ENCODE data around the gene PCSK2. TPM values are rescaled to one million over a fixed set of nuclear protein-coding genes. Genes with fewer than 3 reads are reported as not detected.

The PCSK2 gene
- polyA plus RNA-seq, 1 donor from 2014 or later: 27.9 TPM

DNA sequence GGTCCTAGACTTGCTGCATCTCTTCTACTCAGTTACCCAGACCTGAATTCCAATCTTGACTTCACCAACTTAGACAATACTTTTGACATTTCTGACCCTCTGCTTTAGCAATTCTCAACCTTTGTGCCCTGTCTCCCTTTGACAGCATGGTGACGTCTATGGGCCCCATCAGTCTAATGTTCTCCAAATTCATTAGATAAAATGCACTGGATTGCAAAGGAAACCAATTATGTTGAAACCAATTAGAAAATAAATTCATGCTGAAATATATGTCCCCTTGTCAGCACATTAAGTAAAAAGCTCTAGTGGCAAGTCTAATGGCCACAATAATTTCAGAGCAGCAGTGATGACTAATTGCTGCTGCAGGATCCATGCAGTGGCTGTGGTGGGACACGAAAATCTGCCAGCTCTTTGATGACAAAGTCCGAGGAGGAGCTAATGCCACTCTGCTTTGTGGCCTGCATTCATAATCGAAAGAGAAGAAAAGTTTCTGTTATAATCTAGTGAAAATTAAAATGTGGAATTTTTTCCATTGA is 240.3 kb downstream of the PCSK2 start:
- Histone ChIP-seq H3K4me2 (ENCODE audit: low read length) (no peak overlapping the region), H3K9ac (ENCODE audit: low read length) (no peak overlapping the region), H3K27ac (ENCODE audit: low read length) (no peak overlapping the region), H3K79me2 (replicated peaks; ENCODE audit: insufficient read depth, low read length) (no peaks in the 10 kb centered on the region), H3K9me2 (ENCODE audit: insufficient read depth, low read length) (no peaks in the 10 kb centered on the region), H4K20me1 (ENCODE audit: insufficient read depth) (no peaks in the 10 kb centered on the region), H3K27me3 (ENCODE audit: insufficient read depth, low read depth, low read length) (no peaks in the 10 kb centered on the region), H3F3A (ENCODE audit: insufficient read depth, low read length, poor library complexity, severe bottlenecking) (no peaks in the 10 kb centered on the region), H3K4me3 (ENCODE audit: low read length) (no peak overlapping the region), H2AFZ (ENCODE audit: low read depth, low read length) (no peak overlapping the region), H3K9me3 (ENCODE audit: low read length) (no peaks in the 10 kb centered on the region), H3K36me3 (ENCODE audit: insufficient read depth, low read length) (peaks cover 13% of the 10 kb centered on the region)
- TF ChIP-seq EP300 (conservative IDR thresholded peaks at IDR 0.05; ENCODE audit: poor library complexity, severe bottlenecking) (no peak), MXI1 (conservative IDR thresholded peaks at IDR 0.05; ENCODE audit: poor library complexity, severe bottlenecking) (no peak), SMC3 (conservative IDR thresholded peaks at IDR 0.05; ENCODE audit: poor library complexity) (no peak), POLR2AphosphoS5 (IDR thresholded peaks at IDR 0.05) (no peak), EZH2 (IDR thresholded peaks at IDR 0.05; ENCODE audit: borderline replicate concordance, insufficient read depth, low read length, poor library complexity, severe bottlenecking) (no peak), TAF1 (IDR thresholded peaks at IDR 0.05; ENCODE audit: low read depth) (no peak), RAD21 (conservative IDR thresholded peaks at IDR 0.05) (no peak)
- TF ChIP-seq, protein P1, sequence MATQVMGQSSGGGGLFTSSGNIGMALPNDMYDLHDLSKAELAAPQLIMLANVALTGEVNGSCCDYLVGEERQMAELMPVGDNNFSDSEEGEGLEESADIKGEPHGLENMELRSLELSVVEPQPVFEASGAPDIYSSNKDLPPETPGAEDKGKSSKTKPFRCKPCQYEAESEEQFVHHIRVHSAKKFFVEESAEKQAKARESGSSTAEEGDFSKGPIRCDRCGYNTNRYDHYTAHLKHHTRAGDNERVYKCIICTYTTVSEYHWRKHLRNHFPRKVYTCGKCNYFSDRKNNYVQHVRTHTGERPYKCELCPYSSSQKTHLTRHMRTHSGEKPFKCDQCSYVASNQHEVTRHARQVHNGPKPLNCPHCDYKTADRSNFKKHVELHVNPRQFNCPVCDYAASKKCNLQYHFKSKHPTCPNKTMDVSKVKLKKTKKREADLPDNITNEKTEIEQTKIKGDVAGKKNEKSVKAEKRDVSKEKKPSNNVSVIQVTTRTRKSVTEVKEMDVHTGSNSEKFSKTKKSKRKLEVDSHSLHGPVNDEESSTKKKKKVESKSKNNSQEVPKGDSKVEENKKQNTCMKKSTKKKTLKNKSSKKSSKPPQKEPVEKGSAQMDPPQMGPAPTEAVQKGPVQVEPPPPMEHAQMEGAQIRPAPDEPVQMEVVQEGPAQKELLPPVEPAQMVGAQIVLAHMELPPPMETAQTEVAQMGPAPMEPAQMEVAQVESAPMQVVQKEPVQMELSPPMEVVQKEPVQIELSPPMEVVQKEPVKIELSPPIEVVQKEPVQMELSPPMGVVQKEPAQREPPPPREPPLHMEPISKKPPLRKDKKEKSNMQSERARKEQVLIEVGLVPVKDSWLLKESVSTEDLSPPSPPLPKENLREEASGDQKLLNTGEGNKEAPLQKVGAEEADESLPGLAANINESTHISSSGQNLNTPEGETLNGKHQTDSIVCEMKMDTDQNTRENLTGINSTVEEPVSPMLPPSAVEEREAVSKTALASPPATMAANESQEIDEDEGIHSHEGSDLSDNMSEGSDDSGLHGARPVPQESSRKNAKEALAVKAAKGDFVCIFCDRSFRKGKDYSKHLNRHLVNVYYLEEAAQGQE (IDR thresholded peaks at IDR 0.05; ENCODE audit: borderline replicate concordance): no peak
- TF ChIP-seq, protein P2, sequence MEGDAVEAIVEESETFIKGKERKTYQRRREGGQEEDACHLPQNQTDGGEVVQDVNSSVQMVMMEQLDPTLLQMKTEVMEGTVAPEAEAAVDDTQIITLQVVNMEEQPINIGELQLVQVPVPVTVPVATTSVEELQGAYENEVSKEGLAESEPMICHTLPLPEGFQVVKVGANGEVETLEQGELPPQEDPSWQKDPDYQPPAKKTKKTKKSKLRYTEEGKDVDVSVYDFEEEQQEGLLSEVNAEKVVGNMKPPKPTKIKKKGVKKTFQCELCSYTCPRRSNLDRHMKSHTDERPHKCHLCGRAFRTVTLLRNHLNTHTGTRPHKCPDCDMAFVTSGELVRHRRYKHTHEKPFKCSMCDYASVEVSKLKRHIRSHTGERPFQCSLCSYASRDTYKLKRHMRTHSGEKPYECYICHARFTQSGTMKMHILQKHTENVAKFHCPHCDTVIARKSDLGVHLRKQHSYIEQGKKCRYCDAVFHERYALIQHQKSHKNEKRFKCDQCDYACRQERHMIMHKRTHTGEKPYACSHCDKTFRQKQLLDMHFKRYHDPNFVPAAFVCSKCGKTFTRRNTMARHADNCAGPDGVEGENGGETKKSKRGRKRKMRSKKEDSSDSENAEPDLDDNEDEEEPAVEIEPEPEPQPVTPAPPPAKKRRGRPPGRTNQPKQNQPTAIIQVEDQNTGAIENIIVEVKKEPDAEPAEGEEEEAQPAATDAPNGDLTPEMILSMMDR (IDR thresholded peaks at IDR 0.05; ENCODE audit: poor library complexity, severe bottlenecking): no peak

DNA sequence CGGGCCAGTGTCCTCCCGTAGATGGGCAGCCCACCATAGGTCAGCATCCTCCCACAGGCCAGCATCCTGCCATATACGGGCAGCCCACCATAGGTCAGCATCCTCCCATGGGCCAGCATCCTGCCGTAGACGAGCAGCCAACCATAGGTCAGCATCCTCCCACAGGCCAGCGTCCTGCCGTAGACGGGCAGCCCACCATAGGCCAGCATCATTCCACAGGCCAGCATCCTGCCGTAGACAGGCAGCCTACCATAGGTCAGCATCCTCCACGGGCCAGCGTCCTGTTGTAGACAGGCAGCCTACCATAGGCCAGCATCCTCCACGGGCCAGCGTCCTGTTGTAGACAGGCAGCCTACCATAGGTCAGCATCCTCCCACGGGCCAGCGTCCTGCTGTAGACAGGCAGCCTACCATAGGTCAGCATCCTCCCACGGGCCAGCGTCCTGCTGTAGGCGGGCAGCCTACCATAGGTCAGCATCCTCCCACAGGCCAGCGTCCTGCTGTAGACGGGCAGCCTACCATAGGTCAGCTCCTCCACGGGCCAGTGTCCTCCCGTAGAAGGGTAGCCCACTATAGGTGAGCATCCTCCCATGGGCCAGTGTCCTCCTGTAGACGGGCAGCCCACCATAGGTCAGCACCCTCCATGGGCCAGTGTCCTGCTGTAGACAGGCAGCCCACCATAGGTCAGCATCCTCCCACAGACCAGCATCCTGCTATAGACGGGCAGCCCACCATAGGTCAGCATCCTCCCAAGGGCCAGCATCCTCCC is 241.4 kb downstream of the PCSK2 start:
- Histone ChIP-seq H3K4me3 (ENCODE audit: low read length) (no peak overlapping the region), H3K9me2 (ENCODE audit: insufficient read depth, low read length) (no peaks in the 10 kb centered on the region), H3F3A (ENCODE audit: insufficient read depth, low read length, poor library complexity, severe bottlenecking) (no peaks in the 10 kb centered on the region), H3K9ac (ENCODE audit: low read length) (no peak overlapping the region), H3K27me3 (ENCODE audit: insufficient read depth, low read depth, low read length) (no peaks in the 10 kb centered on the region), H3K4me2 (ENCODE audit: low read length) (no peak overlapping the region), H2AFZ (ENCODE audit: low read depth, low read length) (no peak overlapping the region), H3K36me3 (ENCODE audit: insufficient read depth, low read length) (peaks cover 13% of the 10 kb centered on the region), H3K79me2 (replicated peaks; ENCODE audit: insufficient read depth, low read length) (no peaks in the 10 kb centered on the region), H3K9me3 (ENCODE audit: low read length) (no peaks in the 10 kb centered on the region), H3K27ac (ENCODE audit: low read length) (no peak overlapping the region), H4K20me1 (ENCODE audit: insufficient read depth) (no peaks in the 10 kb centered on the region)
- TF ChIP-seq EZH2 (IDR thresholded peaks at IDR 0.05; ENCODE audit: borderline replicate concordance, insufficient read depth, low read length, poor library complexity, severe bottlenecking) (no peak), EP300 (conservative IDR thresholded peaks at IDR 0.05; ENCODE audit: poor library complexity, severe bottlenecking) (no peak), MXI1 (conservative IDR thresholded peaks at IDR 0.05; ENCODE audit: poor library complexity, severe bottlenecking) (no peak), TAF1 (IDR thresholded peaks at IDR 0.05; ENCODE audit: low read depth) (no peak), RAD21 (conservative IDR thresholded peaks at IDR 0.05) (no peak), SMC3 (conservative IDR thresholded peaks at IDR 0.05; ENCODE audit: poor library complexity) (no peak), POLR2AphosphoS5 (IDR thresholded peaks at IDR 0.05) (no peak)
- TF ChIP-seq, protein P1 (IDR thresholded peaks at IDR 0.05; ENCODE audit: borderline replicate concordance): no peak
- TF ChIP-seq, protein P2 (IDR thresholded peaks at IDR 0.05; ENCODE audit: poor library complexity, severe bottlenecking): no peak
